Caki2 (cell line): ENCODE data around the gene RASL12. TPM values are rescaled to one million over a fixed set of nuclear protein-coding genes. Genes with fewer than 3 reads are reported as not detected.
"Not testable (repeated sequence)": the region's sequence is repeated elsewhere in the genome, so short reads cannot be mapped to it uniquely, and the experiment has no call there.

ENCODE experiments used
- DNase-seq: peaks from one replicate; pipeline ENCODE4 v3.0.0-alpha.2; 2015; ENCODE audit warnings: low read depth
- in situ Hi-C: cut with HindIII; loops from 2 replicates; pipeline ENCODE4 v1.10.0; 2016; ENCODE audit warnings: low sequenced_read_pairs, low pct_unique_long_range_greater_than_20kb, mixed read lengths
- total RNA-seq: library from RNA; depleted of rRNA; stranded (reverse); fragments of >200 nt; shearing (Covaris generic); gene quantifications from 2 replicates; pipeline ENCODE4 v1.2.3, GENCODE V29; 2014; ENCODE audit warnings: low replicate concordance; rRNA removed

The RASL12 gene, protein sequence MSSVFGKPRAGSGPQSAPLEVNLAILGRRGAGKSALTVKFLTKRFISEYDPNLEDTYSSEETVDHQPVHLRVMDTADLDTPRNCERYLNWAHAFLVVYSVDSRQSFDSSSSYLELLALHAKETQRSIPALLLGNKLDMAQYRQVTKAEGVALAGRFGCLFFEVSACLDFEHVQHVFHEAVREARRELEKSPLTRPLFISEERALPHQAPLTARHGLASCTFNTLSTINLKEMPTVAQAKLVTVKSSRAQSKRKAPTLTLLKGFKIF
- total RNA-seq: not detected in 2 replicates

DNA sequence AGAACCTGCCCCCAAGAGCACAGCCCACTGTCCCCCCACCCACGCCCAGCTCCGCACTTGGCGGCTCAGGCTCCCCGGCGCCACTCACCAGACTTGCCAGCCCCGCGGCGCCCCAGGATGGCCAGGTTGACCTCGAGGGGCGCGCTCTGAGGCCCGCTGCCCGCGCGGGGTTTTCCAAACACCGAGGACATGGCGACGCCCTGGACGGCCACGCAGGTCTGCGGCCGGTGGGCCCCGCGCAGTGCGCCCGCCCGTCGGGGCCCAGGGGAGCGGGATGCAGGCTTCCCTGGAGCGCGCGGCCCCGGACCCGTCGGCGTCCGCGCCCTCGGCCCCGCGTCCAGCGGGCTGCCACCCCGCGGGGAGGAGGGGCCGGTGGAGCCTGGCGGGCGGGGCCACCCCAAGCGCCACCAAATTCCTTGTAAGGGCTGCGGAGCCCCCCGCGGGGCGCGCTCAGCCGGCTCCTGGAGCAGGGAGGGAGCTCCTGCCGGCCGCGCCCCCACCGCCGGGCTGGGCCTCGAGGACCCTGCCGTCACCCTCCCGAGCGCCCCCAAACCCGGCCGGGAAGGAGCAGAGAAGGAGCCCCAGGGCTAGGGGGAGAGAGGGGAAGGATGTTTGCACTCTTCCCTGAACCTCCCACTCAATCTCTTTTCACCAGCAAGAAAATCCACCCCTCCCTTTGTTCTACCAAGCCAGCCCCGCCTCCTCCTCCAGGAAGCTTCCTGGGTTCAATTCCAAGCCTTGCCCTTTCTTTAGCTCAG lies at the start of gene RASL12:
RASL12 (minus strand) TSS at position 347 of the 758 bp plus-strand sequence; CDS start at position 191, 156 bp downstream.
- in situ Hi-C loops: no loop called here
- no peak for DNase-seq

DNA sequence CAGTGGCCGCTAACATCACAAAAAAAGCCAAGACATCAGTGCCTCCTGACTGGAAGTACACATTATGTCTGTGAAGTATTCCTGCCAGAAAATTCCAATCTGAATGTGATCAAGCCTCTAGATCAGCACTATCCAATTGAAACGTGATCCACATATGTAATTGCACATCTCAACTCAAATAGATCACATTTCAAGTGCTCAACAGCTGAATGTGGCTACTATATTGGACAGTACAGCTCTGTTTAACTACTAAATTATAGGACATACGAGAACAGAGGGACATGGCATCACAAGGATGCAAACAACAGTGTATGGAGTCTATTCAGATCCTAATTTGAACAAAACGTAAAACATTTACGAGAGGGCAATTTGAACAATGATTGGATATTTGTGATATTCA lies 47.8 kb upstream of the RASL12 start:
- DNase-seq: no peak
- in situ Hi-C loops: no loop called here

DNA sequence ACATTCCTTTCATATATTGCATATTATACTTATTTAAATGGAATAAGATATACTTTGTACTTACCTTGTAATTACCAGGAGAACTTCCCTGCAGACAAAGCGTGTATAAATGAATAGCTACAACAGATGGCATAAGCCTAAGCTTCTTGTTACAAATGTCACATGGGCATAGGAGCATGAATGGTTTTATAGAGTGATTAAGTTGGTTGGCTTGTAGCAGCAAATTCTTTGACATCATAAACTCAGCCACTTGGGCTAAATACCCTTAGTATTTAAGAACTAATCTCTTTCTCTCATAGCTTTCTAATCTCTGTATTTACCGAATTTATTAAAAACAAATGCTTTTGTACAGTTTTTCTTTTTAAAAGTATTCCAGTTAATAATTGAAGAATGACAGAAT lies 47.3 kb upstream of the RASL12 start, which contains the start of gene UBAP1L:
UBAP1L (minus strand) TSS at position 115 of the 400 bp plus-strand sequence. CDS start 8,985 bp downstream, outside the sequence.
- DNase-seq: no peak
- in situ Hi-C loops: no loop called here

DNA sequence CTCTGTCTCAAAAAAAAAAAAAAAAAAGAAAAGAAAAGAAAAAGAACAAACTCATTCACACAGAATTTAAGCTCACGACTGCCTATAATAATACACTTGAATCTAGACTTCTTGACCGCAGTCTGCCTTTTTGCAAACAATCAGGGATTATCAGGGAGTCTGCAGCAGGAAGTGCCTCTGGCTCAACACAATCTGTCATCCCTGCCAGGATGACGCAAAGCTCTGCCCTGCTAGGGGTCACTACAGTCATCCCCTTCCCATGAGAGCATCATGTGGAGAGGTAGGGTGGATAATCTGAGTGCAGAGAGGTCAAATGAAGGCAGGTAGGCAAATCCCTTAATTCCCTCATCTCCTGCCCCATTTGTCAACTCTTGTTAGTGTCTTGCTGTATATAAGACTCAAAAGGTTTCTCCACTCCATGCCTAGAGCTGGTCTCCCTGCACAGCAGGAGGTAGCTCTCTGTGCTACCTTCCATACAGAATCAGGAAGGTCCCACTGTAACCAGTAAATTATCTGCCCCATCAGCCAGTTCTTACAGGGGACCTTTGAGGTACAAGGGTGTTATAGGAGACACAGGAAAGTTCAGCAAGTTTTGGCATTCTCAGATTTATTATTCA lies 43.0 kb upstream of the RASL12 start:
- DNase-seq: no peak
- in situ Hi-C loops: no loop called here

DNA sequence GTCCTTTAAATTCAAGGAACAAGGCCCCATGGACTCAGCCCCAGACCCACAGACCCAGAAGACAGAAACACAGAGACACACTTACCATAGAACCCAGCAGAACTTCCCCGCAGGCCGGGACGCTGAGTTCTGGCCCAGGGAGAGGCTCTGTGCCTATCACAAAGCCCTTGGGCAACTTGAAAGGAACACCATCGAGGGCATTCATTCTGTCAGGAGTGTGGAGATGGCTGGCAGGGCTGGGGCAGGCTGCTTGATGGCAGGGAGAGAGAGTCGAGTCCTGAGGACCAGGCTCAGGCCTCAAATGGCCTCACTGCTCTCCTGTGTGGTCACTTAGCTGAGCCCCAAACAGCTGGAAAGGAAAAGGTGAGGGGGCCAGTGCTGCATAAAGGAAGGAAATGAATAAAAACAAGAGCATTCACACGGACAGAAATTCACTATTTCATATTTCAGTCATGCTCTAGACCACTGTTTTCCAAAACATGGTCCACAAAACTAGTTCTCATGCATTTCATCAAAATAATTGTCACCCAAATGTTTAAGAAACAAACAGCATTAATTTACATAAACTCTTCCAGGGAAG lies 38.3 kb upstream of the RASL12 start:
- in situ Hi-C loops: no loop called here
- DNase-seq: no peak

DNA sequence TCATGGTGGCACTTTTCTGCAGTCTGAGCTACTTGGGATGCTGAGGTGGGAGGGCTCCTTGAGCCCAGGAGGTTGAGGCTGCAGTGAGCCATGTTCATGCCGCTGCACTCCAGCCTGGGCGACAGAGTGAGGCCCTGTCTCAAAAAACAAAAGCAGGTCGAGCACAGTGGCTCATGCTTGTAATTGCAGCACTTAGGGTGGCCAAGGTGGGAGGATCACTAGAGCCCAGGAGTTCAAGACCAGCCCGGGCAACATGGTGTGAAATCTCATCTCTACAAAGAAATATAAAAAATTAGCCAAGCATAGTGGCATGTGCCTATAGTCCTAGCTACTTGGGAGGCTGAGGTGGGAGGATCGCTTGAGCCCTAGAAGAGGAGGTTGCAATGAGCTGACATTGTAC lies 37.2 kb upstream of the RASL12 start:
- DNase-seq: no peak
- in situ Hi-C loops: no loop called here

DNA sequence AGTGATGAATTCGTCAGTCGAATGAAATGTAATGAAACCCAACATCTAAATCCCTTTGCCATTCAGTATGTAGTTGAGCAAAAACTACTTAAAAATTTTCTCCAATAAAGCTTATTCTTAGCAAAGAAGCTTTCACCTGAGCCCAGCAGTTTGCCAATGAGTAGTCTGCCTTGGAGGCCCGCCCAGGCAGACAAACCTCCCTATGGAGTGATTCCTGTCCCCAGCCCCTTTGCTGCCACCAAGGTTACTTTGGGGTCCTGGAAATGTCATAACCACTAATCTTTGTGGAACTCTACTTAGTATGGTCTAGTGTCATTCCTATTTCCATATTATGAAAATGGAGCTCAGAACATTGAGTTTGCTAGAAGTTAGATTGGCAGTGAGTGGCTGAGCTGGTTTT lies 35.1 kb upstream of the RASL12 start:
- DNase-seq: no peak
- in situ Hi-C loops: no loop called here

DNA sequence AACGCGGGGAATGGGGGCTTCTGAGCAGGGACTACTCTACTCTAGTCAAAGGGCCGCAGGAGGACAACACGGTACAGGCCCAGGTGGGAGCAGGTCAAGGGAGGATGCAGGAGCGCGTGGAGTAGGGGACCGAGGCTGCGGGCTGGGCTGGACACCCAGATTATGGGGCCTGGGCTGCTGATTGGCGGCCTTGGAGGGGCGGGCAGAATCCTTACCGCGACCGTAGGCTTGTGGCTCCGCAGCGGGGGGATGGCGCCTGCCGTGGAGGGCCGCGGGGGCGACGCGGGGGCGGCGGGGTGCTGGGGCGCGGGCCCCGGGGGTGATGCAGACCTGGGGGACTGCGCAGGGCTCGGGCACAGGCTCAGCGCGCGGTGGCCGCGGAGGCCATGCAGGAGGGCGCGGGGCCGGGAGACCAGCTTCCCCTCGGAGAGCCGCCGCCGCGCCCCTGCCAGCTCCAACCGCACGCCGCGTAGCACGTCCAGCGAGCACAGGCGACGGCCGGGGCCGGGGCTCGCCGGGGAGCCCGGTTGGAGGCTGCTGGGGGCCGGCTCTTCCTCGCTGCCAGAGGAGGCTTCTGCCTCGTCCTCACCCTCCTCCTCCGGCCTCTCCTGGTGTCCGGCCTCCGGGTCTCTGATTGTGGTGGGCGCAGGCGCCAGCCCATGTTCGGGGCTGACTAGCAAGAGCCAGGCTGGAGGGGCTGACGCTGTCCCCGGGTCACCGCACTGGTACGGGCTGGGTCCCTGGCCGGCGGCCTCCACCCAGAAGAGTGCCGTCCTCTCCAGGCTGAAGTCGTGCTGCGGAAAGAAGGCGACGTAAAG lies 34.3 kb upstream of the RASL12 start:
- no peak for DNase-seq
- in situ Hi-C loops: no loop called here

DNA sequence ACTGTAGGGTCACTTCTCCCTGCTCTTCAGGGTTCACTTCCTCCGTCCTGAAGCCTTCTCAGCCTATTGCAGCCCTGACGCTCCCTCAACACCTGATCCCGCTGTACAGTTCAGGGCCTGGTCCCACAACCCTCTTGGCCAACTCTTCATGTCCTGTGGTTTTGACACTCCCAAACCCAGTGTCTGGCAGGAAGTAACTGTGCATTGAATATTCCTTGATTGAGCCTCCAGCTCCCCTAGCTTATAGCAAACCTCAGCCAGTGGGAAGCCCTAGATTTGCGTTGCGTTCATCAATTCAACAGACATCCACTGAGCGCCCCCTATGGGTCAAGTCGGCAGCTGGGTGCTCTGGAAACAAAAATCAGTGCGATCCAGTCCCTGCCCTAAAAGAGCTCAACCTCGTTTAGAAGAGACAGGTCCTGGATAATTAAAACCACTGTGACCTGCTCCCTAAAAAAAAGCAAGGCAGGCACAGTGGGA lies 33.7 kb upstream of the RASL12 start:
- in situ Hi-C loops: no loop called here
- peak; percentile 19 for DNase-seq

DNA sequence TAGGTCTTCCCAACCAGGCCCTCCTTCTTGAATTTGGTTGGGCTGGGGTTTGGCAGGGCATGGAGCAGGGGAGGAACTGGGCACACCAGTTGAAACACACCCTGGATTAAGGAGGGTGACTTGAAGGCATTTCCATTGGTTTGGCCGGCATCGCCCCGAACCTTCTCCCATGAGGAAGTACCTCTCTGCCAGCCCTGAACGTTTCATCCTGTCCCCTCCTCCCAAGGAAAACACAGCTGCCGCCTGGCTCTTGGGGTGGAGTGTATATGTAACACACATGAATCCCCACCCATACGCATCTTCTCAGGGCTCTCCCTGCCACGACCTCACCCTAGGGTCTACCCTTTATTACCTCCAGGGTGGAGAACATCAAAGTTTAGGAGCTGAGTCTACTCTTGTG lies 32.7 kb upstream of the RASL12 start:
- no peak for DNase-seq
- in situ Hi-C loops: no loop called here

DNA sequence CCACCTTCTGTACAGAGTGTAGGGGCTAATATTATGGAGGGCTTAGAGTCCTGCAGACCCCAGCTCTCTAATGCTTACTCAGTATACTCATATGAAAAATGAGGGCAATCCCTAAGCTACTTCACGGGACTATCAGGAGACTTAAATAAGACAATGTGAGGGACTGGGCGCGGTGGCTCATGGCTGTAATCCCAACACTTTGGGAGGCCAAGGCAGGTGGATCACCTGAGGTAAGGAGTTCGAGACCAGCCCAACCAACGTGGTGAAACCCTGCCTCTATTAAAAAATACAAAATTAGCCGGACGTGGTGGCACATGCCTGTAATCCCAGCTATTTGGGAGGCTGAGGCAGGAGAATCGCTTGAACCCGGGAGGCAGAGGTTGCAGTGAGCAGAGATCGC lies 32.0 kb upstream of the RASL12 start:
- in situ Hi-C loops, DNase-seq: not testable (repeated sequence)

DNA sequence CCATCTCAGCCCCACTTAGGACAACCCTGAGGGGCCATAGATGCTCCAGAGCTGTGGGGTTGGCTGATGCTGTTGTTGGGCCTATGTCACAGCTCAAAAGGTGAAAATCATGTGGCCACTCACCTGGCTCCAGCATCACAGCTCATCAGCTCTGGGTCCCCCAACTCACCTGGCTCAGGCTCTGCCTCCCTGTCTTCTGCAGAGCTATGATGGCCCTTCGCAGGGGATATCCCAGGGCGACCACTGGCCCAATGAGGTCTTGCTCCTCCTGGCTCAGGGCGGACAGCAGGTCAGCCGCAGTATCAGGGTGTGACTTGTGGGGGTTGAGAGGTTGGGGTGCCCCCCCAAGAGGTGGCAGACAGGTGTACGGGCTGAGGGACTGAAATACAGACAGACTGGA lies 31.5 kb upstream of the RASL12 start:
- in situ Hi-C loops: no loop called here
- no peak for DNase-seq

DNA sequence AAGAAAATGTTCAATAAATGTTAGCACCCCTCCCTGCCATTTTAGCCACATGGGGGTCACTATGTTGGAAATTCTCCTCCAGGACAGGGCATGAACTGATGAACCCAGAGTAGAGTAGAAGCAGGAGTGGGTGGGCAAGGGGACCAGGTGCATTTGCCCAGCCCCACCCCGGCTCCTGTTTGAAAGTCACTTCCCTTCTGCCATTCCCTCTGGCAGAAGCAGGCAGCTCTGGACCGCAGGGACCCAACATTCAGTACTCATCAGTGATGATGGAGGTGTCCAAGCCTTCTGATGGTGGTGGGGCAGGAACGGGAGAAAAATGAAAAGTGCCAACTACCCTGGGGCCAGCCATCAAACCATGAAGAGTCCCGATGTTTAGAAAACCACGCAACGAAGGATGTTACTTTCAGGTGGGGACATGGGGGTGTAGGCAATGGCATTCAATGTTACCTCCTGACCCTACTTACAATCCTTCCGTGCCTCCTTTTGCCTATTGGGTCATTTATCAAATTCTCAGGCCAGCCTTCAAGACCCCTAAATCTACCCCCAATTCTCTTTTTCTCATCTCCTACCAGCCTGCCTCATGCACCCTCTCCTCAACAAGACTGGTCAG lies 30.0 kb upstream of the RASL12 start:
- no peak for DNase-seq
- in situ Hi-C loops: no loop called here

DNA sequence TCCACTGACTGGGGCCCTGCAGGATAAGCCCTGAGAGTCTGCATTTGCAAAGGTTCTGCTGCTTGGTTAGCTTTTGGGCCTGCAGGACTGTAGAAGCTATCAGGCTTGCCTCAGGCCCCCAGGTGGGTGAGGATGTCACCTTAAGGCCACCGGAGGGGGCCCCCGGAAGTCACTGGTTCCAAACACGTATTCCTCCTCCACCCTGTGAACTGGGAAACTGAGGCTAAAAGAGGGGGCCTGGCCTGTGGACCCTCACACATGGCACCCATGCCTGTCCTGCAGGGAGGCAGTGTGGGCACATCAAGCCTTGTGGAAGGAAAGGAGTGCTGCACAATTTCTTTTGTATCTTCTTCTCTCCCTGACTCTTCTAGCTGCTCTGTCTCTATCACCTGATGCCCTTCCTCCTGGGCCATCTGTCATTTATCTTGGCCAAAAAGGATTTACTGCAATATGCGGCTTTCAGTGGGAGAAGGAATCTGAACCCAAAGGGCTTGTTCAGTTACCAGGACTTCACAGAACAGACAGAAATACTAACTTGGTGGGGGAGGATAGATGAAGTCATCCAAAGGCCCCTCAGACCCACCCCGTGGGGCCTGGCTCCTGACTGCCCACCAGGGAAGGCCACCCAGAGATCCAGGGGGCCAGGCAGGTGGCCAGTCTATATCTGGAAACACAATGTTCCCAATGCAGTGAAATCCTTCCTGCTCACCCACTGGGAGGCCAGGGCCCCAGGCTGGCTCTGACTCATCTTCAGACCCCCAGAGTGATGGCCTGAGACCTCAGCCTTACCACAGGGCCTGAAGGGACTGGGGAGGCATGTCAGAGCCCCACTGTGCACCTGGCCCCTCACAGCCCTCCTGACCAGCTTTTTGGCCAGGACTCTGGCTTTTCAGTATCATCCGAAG lies 28.9 kb upstream of the RASL12 start:
- DNase-seq: no peak
- in situ Hi-C loops: no loop called here

DNA sequence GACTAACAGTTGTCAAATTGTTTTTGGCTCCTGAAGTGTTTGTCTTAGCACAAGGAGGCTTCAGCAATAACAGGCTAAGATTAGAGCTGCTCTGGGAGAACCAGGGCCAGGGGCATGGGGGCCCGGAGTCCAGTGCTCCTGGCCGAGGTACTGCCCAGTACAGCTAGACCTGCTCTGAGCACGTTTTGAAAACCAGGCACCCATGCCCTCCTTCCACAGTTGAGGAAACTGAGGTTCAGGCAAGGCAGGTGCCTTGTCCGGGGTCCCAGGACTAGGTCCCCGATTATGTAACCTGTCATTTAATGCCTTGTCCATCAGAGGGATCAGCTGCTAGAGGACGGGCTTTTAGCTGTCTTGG lies 27.9 kb upstream of the RASL12 start:
- in situ Hi-C loops: no loop called here
- DNase-seq: no peak

DNA sequence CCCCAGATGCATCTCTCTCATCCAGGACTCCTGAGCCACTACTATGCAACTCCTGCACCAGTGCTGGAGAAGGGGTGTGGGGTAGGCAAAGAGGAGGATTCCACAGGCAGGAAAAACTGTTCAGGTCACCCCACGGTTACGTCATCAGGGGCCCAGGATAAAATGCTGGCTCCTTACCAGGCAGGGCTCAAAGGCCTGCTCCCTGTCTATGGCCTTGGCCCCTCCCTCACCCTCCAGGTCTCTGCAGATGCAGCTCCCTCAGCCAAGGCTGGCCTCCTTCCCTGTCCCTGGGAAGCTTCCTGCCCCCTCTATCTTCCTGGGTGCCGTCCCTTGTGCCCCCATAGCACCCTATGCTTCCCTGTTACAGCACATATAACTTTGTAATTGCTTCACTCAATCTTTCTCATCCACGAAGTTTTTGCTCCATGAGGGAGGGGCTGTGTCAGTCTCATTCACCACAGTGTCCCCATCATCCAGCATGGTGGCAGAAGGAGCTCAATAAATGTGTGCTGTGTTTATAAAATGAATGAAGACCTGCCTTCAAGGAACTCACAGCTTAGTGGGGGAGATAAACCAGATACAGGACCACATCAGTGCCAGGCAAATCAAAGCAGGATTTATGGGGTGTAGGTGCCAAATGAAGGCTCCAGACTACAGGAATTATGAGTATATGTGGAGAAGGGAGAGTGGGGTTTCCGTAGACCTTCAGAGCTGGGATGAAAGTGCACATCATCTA lies 27.4 kb upstream of the RASL12 start:
- no peak for DNase-seq
- in situ Hi-C loops: no loop called here
